GM23338 (cell line): Measurements from ENCODE around the gene TRIM14. TPM values are rescaled to one million over a fixed set of nuclear protein-coding genes. Genes with fewer than 3 reads are reported as not detected.

Source experiments
- CREB1 ChIP-seq: fragments of 250-450 bp; sonication (Bioruptor Pico); IDR thresholded peaks from 2 replicates; pipeline ENCODE4 v1.5.0; 2020; ENCODE audit warnings: low read depth, mild to moderate bottlenecking, moderate library complexity
- NANOG ChIP-seq: IDR thresholded peaks from 2 replicates; pipeline ENCODE4 v1.6.1; 2016; ENCODE audit warnings: antibody characterized with exemption, borderline replicate concordance
- POLR2AphosphoS5 ChIP-seq: IDR thresholded peaks from 2 replicates; pipeline ENCODE4 v1.6.1; 2016; ENCODE audit warnings: antibody characterized with exemption, low read depth
- STAT1 ChIP-seq: IDR thresholded peaks from one replicate; pipeline ENCODE4 v1.6.1; 2016; ENCODE audit warnings: antibody characterized with exemption; ENCODE audit not compliant: unreplicated experiment
- polyA plus RNA-seq: library from polyadenylated mRNA; unstranded; fragments of >200 nt; fragmentation: Nextera tagmentation; extraction: Ambion mirVana; gene quantifications from 2 replicates; pipeline ENCODE4 v1.2.1, GENCODE V29; 2016
- total RNA-seq: library from RNA; depleted of rRNA; stranded (reverse); fragments of >200 nt; shearing (Covaris generic); gene quantifications from 2 replicates; pipeline ENCODE4 v1.2.3, GENCODE V29; 2014
- TF ChIP-seq, protein P1 (sequence below): fragments of 250-450 bp; sonication (Bioruptor Pico); IDR thresholded peaks from 2 replicates; pipeline ENCODE4 v1.5.0; 2020; ENCODE audit warnings: mild to moderate bottlenecking, moderate library complexity
- TF ChIP-seq, protein P2 (sequence below), 2 experiments: fragments of 200-600 bp in 1 of 2; sonication (generic) in 1 of 2; conservative IDR thresholded peaks; 2 replicates each; pipeline versions ENCODE4 v1.5.1 to v1.6.1; 2016 to 2017; ENCODE audit warnings: antibody characterized with exemption in 2 of 2, low read depth in 2 of 2, mild to moderate bottlenecking in 2 of 2, moderate library complexity in 1 of 2
- TF ChIP-seq, protein P3 (sequence below): IDR thresholded peaks from one replicate; pipeline ENCODE4 v1.6.1; 2018; ENCODE audit warnings: antibody characterized with exemption; ENCODE audit not compliant: unreplicated experiment

Gene TRIM14
- total and polyA plus RNA-seq, 2 experiments from 2014 or later = 17.2 to 25.3 TPM

DNA sequence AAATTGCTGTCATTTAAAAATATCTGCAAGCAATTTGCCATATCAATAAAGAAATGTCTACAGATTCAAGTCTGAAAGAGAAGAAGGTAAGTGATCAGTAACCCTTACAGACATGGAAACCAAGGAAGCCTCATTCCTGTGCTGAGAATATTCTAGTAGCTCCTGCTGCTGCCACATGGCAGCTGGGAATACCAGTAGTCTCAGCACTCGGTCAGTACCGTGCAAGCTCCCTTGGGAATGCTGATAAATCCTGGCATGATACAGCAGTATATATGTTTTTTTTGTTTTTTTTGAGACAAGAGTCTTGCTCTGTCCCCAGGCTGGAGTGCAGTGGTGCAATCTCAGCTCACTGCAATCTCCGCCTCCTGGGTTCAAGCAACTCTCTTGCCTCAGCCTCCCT is 34.6 kb downstream of the TRIM14 start (continued):
- TF ChIP-seq, protein P1, sequence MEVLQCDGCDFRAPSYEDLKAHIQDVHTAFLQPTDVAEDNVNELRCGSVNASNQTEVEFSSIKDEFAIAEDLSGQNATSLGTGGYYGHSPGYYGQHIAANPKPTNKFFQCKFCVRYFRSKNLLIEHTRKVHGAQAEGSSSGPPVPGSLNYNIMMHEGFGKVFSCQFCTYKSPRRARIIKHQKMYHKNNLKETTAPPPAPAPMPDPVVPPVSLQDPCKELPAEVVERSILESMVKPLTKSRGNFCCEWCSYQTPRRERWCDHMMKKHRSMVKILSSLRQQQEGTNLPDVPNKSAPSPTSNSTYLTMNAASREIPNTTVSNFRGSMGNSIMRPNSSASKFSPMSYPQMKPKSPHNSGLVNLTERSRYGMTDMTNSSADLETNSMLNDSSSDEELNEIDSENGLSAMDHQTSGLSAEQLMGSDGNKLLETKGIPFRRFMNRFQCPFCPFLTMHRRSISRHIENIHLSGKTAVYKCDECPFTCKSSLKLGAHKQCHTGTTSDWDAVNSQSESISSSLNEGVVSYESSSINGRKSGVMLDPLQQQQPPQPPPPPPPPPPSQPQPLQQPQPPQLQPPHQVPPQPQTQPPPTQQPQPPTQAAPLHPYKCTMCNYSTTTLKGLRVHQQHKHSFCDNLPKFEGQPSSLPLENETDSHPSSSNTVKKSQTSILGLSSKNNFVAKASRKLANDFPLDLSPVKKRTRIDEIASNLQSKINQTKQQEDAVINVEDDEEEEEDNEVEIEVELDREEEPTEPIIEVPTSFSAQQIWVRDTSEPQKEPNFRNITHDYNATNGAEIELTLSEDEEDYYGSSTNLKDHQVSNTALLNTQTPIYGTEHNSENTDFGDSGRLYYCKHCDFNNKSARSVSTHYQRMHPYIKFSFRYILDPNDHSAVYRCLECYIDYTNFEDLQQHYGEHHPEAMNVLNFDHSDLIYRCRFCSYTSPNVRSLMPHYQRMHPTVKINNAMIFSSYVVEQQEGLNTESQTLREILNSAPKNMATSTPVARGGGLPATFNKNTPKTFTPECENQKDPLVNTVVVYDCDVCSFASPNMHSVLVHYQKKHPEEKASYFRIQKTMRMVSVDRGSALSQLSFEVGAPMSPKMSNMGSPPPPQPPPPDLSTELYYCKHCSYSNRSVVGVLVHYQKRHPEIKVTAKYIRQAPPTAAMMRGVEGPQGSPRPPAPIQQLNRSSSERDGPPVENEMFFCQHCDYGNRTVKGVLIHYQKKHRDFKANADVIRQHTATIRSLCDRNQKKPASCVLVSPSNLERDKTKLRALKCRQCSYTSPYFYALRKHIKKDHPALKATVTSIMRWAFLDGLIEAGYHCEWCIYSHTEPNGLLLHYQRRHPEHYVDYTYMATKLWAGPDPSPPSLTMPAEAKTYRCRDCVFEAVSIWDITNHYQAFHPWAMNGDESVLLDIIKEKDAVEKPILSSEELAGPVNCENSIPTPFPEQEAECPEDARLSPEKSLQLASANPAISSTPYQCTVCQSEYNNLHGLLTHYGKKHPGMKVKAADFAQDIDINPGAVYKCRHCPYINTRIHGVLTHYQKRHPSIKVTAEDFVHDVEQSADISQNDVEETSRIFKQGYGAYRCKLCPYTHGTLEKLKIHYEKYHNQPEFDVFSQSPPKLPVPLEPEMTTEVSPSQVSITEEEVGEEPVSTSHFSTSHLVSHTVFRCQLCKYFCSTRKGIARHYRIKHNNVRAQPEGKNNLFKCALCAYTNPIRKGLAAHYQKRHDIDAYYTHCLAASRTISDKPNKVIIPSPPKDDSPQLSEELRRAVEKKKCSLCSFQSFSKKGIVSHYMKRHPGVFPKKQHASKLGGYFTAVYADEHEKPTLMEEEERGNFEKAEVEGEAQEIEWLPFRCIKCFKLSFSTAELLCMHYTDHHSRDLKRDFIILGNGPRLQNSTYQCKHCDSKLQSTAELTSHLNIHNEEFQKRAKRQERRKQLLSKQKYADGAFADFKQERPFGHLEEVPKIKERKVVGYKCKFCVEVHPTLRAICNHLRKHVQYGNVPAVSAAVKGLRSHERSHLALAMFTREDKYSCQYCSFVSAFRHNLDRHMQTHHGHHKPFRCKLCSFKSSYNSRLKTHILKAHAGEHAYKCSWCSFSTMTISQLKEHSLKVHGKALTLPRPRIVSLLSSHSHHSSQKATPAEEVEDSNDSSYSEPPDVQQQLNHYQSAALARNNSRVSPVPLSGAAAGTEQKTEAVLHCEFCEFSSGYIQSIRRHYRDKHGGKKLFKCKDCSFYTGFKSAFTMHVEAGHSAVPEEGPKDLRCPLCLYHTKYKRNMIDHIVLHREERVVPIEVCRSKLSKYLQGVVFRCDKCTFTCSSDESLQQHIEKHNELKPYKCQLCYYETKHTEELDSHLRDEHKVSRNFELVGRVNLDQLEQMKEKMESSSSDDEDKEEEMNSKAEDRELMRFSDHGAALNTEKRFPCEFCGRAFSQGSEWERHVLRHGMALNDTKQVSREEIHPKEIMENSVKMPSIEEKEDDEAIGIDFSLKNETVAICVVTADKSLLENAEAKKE (CRISPR knock-in tag) = no peak
- no peak for TF ChIP-seq STAT1
- no peak for TF ChIP-seq POLR2AphosphoS5
- TF ChIP-seq CREB1 (CRISPR knock-in tag) = no peak
- TF ChIP-seq, protein P2, sequence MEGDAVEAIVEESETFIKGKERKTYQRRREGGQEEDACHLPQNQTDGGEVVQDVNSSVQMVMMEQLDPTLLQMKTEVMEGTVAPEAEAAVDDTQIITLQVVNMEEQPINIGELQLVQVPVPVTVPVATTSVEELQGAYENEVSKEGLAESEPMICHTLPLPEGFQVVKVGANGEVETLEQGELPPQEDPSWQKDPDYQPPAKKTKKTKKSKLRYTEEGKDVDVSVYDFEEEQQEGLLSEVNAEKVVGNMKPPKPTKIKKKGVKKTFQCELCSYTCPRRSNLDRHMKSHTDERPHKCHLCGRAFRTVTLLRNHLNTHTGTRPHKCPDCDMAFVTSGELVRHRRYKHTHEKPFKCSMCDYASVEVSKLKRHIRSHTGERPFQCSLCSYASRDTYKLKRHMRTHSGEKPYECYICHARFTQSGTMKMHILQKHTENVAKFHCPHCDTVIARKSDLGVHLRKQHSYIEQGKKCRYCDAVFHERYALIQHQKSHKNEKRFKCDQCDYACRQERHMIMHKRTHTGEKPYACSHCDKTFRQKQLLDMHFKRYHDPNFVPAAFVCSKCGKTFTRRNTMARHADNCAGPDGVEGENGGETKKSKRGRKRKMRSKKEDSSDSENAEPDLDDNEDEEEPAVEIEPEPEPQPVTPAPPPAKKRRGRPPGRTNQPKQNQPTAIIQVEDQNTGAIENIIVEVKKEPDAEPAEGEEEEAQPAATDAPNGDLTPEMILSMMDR (conservative IDR thresholded peaks at IDR 0.05; ENCODE audit: low read depth in 2 of 2) = no peak
- TF ChIP-seq, protein P3, sequence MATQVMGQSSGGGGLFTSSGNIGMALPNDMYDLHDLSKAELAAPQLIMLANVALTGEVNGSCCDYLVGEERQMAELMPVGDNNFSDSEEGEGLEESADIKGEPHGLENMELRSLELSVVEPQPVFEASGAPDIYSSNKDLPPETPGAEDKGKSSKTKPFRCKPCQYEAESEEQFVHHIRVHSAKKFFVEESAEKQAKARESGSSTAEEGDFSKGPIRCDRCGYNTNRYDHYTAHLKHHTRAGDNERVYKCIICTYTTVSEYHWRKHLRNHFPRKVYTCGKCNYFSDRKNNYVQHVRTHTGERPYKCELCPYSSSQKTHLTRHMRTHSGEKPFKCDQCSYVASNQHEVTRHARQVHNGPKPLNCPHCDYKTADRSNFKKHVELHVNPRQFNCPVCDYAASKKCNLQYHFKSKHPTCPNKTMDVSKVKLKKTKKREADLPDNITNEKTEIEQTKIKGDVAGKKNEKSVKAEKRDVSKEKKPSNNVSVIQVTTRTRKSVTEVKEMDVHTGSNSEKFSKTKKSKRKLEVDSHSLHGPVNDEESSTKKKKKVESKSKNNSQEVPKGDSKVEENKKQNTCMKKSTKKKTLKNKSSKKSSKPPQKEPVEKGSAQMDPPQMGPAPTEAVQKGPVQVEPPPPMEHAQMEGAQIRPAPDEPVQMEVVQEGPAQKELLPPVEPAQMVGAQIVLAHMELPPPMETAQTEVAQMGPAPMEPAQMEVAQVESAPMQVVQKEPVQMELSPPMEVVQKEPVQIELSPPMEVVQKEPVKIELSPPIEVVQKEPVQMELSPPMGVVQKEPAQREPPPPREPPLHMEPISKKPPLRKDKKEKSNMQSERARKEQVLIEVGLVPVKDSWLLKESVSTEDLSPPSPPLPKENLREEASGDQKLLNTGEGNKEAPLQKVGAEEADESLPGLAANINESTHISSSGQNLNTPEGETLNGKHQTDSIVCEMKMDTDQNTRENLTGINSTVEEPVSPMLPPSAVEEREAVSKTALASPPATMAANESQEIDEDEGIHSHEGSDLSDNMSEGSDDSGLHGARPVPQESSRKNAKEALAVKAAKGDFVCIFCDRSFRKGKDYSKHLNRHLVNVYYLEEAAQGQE = no peak
- TF ChIP-seq NANOG = no peak
